Measurements from ENCODE around the gene TANGO6. TPM values are rescaled to one million over a fixed set of nuclear protein-coding genes. Genes with fewer than 3 reads are reported as not detected.

TANGO6 gene
- total RNA-seq, 2 donors from 2014 or later = 37.3 to 55.4 TPM

- Histone ChIP-seq H3K27ac (no peak overlapping the region), H3K36me3 (no peaks in the 10 kb centered on the region), H3K9me3 (no peaks in the 10 kb centered on the region), H3K27me3 (replicated peaks; ENCODE audit: insufficient read depth) (no peaks in the 10 kb centered on the region), H3K4me3 (no peak overlapping the region), H3K4me1 (ENCODE audit: control insufficient read depth in 1 of 2, low read depth in 2 of 2) (peaks cover 0 to 13% of the 10 kb centered on the region in 2 donors)
- DNase-seq (ENCODE audit: low spot score) (no peak), ATAC-seq (ENCODE audit: insufficient number of reproducible peaks, low FRiP score, low read depth) (no peak)
- TF ChIP-seq CTCF (IDR thresholded peaks at IDR 0.05) = no peak
Measured at GRCh38 chr16:68892214-68892613, 48.9 kb downstream of the TANGO6 start.

- no peak for ATAC-seq (ENCODE audit: insufficient number of reproducible peaks, low FRiP score, low read depth)
- TF ChIP-seq CTCF (IDR thresholded peaks at IDR 0.05) = no peak
- no peaks in the 10 kb centered on the region for H3K9me3 ChIP-seq
- peaks cover 0 to 13% of the 10 kb centered on the region in 2 donors for H3K4me1 ChIP-seq (ENCODE audit: control insufficient read depth in 1 of 2, low read depth in 2 of 2)
- H3K27ac ChIP-seq = no peak overlapping the region
- no peaks in the 10 kb centered on the region for H3K36me3 ChIP-seq
- no peak for DNase-seq (ENCODE audit: low spot score)
- H3K4me3 ChIP-seq = no peak overlapping the region
- no peaks in the 10 kb centered on the region for H3K27me3 ChIP-seq (replicated peaks; ENCODE audit: insufficient read depth)
Measured at GRCh38 chr16:68892898-68893297, 49.6 kb downstream of the TANGO6 start.

- no peak for ATAC-seq (ENCODE audit: insufficient number of reproducible peaks, low FRiP score, low read depth)
- no peaks in the 10 kb centered on the region for H3K9me3 ChIP-seq
- no peak for DNase-seq (ENCODE audit: low spot score)
Measured at GRCh38 chr16:68893710-68894705, 50.7 kb downstream of the TANGO6 start.

GRCh38 chr16:68894714-68895113, 51.4 kb downstream of the TANGO6 start:
- Histone ChIP-seq H3K36me3 (no peaks in the 10 kb centered on the region), H3K9me3 (no peaks in the 10 kb centered on the region), H3K4me1 (ENCODE audit: control insufficient read depth in 1 of 2, low read depth in 2 of 2) (peaks cover 0 to 6% of the 10 kb centered on the region in 2 donors), H3K27me3 (replicated peaks; ENCODE audit: insufficient read depth) (no peaks in the 10 kb centered on the region), H3K4me3 (no peak overlapping the region), H3K27ac (no peak overlapping the region)
- DNase-seq (ENCODE audit: low spot score) = no peak
- no peak for ATAC-seq (ENCODE audit: insufficient number of reproducible peaks, low FRiP score, low read depth)
- TF ChIP-seq CTCF (IDR thresholded peaks at IDR 0.05) = no peak

More at GRCh38 chr16:68893710-68894705, 50.7 kb downstream of the TANGO6 start:
- no peaks in the 10 kb centered on the region for H3K27me3 ChIP-seq (replicated peaks; ENCODE audit: insufficient read depth)
- no peak for TF ChIP-seq CTCF (IDR thresholded peaks at IDR 0.05)
- peaks cover 0 to 11% of the 10 kb centered on the region in 2 donors for H3K4me1 ChIP-seq (ENCODE audit: control insufficient read depth in 1 of 2, low read depth in 2 of 2)
- no peaks in the 10 kb centered on the region for H3K36me3 ChIP-seq
- H3K27ac ChIP-seq = no peak overlapping the region
- H3K4me3 ChIP-seq = no peak overlapping the region

- no peaks in the 10 kb centered on the region for H3K27me3 ChIP-seq (replicated peaks; ENCODE audit: insufficient read depth)
- no peak overlapping the region for H3K27ac ChIP-seq
- H3K4me3 ChIP-seq = no peak overlapping the region
- peaks cover 0 to 3% of the 10 kb centered on the region in 2 donors for H3K4me1 ChIP-seq (ENCODE audit: control insufficient read depth in 1 of 2, low read depth in 2 of 2)
- no peak for DNase-seq (ENCODE audit: low spot score)
- H3K36me3 ChIP-seq = no peaks in the 10 kb centered on the region
- no peaks in the 10 kb centered on the region for H3K9me3 ChIP-seq
- no peak for TF ChIP-seq CTCF (IDR thresholded peaks at IDR 0.05)
- no peak for ATAC-seq (ENCODE audit: insufficient number of reproducible peaks, low FRiP score, low read depth)
Measured at GRCh38 chr16:68898026-68898425, 54.7 kb downstream of the TANGO6 start.
